Natural killer cell (primary cell): ENCODE results near the gene AP1M1. TPM values are rescaled to one million over a fixed set of nuclear protein-coding genes. Genes with fewer than 3 reads are reported as not detected.

ENCODE experiments used
- ATAC-seq, 3 donors: fragments of 150-1000 bp in 2 of 3; fragments of 200-7000 bp in 1 of 3; cut with Tn5 transposase; 1 replicate in 1 of 3; 2 replicates in 2 of 3; pipeline ENCODE4 v1.10.0; 2021; ENCODE audit warnings: mild to moderate bottlenecking in 2 of 3, moderate library complexity in 2 of 3
- DNase-seq, 2 donors: peaks; one replicate each; pipeline versions ENCODE4 v3.0.0 to v3.0.0-alpha.2; 2013 to 2021; ENCODE audit warnings: mixed read lengths in 1 of 2
- H3K27ac ChIP-seq: one replicate; pipeline ENCODE4 v1.5.1; 2013; ENCODE audit warnings: mild to moderate bottlenecking, low read length
- H3K27me3 ChIP-seq: one replicate; pipeline ENCODE4 v1.6.1; 2013; ENCODE audit warnings: low read length; ENCODE audit not compliant: control insufficient read depth, insufficient read depth
- H3K36me3 ChIP-seq: one replicate; pipeline ENCODE4 v1.6.1; 2013; ENCODE audit warnings: low read length; ENCODE audit not compliant: control insufficient read depth, insufficient read depth
- H3K4me1 ChIP-seq: one replicate; pipeline ENCODE4 v1.6.1; 2013; ENCODE audit warnings: low read length; ENCODE audit not compliant: control insufficient read depth, insufficient read depth
- H3K4me3 ChIP-seq: one replicate; pipeline ENCODE4 v1.5.1; 2013; ENCODE audit warnings: low read length
- H3K9me3 ChIP-seq: one replicate; pipeline ENCODE4 v1.6.1; 2013; ENCODE audit warnings: low read length; ENCODE audit not compliant: control insufficient read depth, insufficient read depth
- H3K27ac Mint-ChIP-seq, 2 donors: one replicate each; pipeline ENCODE4 v1.8.0; 2022; ENCODE audit warnings: mild to moderate bottlenecking in 2 of 2, mixed read lengths in 2 of 2, moderate library complexity in 1 of 2
- H3K27me3 Mint-ChIP-seq, 2 donors: one replicate each; pipeline ENCODE4 v1.8.0; 2022; ENCODE audit warnings: low read depth in 2 of 2, mixed read lengths in 2 of 2
- H3K36me3 Mint-ChIP-seq: one replicate; pipeline ENCODE4 v1.8.0; 2022; ENCODE audit warnings: mixed read lengths
- H3K4me1 Mint-ChIP-seq, 2 donors: one replicate each; pipeline ENCODE4 v1.8.0; 2022; ENCODE audit warnings: mixed read lengths in 2 of 2
- H3K4me3 Mint-ChIP-seq: one replicate; pipeline ENCODE4 v1.8.0; 2022; ENCODE audit warnings: mild to moderate bottlenecking, moderate library complexity, mixed read lengths
- H3K9me3 Mint-ChIP-seq, 2 donors: one replicate each; pipeline ENCODE4 v1.8.0; 2022; ENCODE audit warnings: mixed read lengths in 2 of 2
- WGBS: methylation state at CpG from one replicate; pipeline ENCODE4 v1.1.7; 2013; ENCODE audit warnings: missing lambda C conversion rate; ENCODE audit not compliant: insufficient coverage; 5-methylcytosine and 5-hydroxymethylcytosine counted together
- intact Hi-C: fragments of 100-400 bp; cut with micrococcal nuclease; formaldehyde crosslinking; loops from one replicate; pipeline ENCODE4 v1.14.2; 2022
- total RNA-seq, 4 donors: library from RNA; stranded (reverse); fragments of 120-200 nt in 1 of 4; gene quantifications; one replicate each; pipeline versions ENCODE4 v1.2.3 to v1.2.4, GENCODE V29; 2013 to 2022
- TF ChIP-seq, protein P1 (sequence below): fragments of 200-600 bp; IDR thresholded peaks from one replicate; pipeline ENCODE4 v1.8.0; 2022; ENCODE audit warnings: antibody characterized with exemption

The AP1M1 gene
- total RNA-seq, 3 donors from 2014 or later (not counting 1 experiment from before 2014, with no cell fraction given) = 99.0 to 124 (median 100) TPM

DNA sequence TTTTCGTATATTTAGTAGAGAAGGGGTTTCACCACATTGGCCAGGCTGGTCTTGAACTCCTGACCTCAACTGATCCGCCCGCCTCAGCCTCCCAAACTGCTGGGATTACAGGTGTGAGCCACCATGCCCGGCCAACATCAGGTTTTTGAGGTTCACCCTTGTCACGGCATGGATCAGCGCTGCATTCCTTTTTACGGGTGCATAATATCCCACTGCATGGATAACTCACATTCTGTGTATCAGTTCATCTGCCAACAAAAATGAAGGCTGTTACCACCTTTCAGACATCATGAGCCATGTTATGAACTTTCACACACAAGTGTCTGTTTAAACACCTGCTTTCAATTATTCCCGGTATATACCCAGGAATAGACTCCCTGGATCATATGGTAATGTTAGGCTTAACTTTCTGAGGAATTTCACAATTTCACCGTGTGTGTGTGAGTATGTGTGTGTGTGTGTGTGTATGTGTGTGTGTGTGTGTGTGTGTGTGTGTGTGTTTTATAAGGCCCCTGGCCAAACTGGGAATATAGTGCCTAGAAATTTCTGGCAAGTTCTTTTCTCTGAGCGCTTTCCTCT is 52.2 kb downstream of the AP1M1 start:
- no peak for DNase-seq
- Mint-ChIP-seq H3K36me3 (no peaks in the 10 kb centered on the region), H3K4me3 (no peak overlapping the region), H3K9me3 (no peaks in the 10 kb centered on the region), H3K27ac (peak overlapping the region in 1 of 2 donors; percentile 20), H3K27me3 (peaks cover 0 to 3% of the 10 kb centered on the region in 2 donors), H3K4me1 (peaks cover 7 to 14% of the 10 kb centered on the region in 2 donors)
- no peaks in the 10 kb centered on the region for H3K27me3 ChIP-seq
- intact Hi-C loops = no loop called here
- no peaks in the 10 kb centered on the region for H3K9me3 ChIP-seq
- ATAC-seq = no peak
- no peak overlapping the region for H3K27ac ChIP-seq
- H3K4me3 ChIP-seq = no peak overlapping the region
- TF ChIP-seq, protein P1, sequence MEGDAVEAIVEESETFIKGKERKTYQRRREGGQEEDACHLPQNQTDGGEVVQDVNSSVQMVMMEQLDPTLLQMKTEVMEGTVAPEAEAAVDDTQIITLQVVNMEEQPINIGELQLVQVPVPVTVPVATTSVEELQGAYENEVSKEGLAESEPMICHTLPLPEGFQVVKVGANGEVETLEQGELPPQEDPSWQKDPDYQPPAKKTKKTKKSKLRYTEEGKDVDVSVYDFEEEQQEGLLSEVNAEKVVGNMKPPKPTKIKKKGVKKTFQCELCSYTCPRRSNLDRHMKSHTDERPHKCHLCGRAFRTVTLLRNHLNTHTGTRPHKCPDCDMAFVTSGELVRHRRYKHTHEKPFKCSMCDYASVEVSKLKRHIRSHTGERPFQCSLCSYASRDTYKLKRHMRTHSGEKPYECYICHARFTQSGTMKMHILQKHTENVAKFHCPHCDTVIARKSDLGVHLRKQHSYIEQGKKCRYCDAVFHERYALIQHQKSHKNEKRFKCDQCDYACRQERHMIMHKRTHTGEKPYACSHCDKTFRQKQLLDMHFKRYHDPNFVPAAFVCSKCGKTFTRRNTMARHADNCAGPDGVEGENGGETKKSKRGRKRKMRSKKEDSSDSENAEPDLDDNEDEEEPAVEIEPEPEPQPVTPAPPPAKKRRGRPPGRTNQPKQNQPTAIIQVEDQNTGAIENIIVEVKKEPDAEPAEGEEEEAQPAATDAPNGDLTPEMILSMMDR = no peak
- WGBS = 97% methylated on average over 10 of the region's 10 CpGs
- H3K4me1 ChIP-seq = peaks cover 34% of the 10 kb centered on the region
- H3K36me3 ChIP-seq = no peaks in the 10 kb centered on the region

DNA sequence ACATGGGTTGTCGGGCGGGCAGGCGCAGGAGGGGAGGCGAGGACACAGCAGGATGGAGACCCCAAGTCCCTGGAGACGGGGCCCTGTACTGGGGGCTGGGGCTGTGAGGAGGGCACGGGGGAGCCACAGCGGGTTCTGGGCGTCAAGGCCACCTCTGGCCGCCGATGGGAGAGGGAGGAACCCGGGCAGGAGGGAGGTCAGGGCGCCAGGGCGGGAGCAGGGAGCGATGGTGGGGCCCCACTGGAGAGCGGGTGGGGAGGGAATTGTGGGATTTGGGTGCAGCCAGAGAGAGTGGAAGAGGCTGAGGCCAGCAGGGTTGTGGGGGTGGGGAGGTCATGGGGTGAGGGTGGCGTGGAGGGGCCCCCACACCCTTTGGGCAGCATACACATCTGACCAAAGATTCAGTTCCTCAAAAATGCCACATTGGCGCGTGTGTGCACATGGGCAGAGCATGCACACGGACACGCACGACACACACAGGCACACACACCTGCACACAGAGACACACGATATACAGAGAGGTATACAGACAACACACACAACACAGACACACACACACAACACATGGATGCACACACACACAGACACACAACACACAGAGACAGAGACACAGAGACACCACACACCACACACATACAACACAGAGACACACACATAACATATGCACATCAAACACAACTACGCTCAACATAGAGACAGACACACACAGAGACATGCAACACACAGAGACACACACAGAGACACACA is 54.9 kb downstream of the AP1M1 start:
- H3K36me3 Mint-ChIP-seq = no peaks in the 10 kb centered on the region
- intact Hi-C loops = no loop called here
- H3K27me3 Mint-ChIP-seq = peaks cover 0 to under 1% of the 10 kb centered on the region in 2 donors
- H3K4me1 ChIP-seq = peaks cover 42% of the 10 kb centered on the region
- no peak for DNase-seq
- peaks cover 3 to 25% of the 10 kb centered on the region in 2 donors for H3K4me1 Mint-ChIP-seq
- no peak overlapping the region for H3K27ac Mint-ChIP-seq
- no peaks in the 10 kb centered on the region for H3K9me3 Mint-ChIP-seq
- H3K4me3 ChIP-seq = no peak overlapping the region
- ATAC-seq = no peak
- H3K27ac ChIP-seq = peak overlapping the region; percentile 48
- H3K27me3 ChIP-seq = no peaks in the 10 kb centered on the region
- no peaks in the 10 kb centered on the region for H3K9me3 ChIP-seq
- H3K4me3 Mint-ChIP-seq = no peak overlapping the region
- TF ChIP-seq, protein P1 = no peak
- WGBS = 75% methylated on average over 23 of the region's 23 CpGs
- H3K36me3 ChIP-seq = no peaks in the 10 kb centered on the region

DNA sequence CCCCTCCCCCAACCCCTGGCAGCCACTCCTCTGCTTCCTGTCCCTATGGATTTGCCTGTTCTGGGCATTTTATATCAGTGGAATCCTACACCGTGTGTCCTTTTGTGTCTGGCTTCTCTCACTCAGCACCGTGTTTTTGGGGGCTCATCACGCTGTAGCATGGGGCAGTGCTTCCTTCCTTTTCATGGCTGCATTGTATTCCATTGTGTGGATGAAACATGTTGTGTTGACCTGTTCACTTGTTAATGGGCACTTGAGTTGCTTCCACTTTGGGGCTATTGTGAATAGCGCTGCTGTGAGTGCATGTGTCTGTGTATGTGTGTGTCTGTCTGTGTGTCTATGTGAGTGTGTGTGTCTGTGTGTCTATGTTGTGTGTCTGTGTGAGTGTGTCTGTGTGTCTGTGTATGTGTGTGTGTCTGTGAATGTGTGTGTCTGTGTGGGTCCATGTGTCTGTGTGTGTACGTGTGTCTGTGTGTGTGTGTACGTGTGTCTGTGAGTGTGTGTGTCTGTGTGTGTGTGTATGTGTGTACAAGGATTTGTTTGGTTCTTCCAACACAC is 57.2 kb downstream of the AP1M1 start:
- intact Hi-C loops = no loop called here
- TF ChIP-seq, protein P1 = no peak
- no peaks in the 10 kb centered on the region for H3K9me3 Mint-ChIP-seq
- H3K4me1 Mint-ChIP-seq = peaks cover 5 to 30% of the 10 kb centered on the region in 2 donors
- WGBS = 99% methylated on average over 6 of the region's 6 CpGs
- peaks cover 0 to 3% of the 10 kb centered on the region in 2 donors for H3K27me3 Mint-ChIP-seq
- Histone ChIP-seq H3K4me1 (peaks cover 55% of the 10 kb centered on the region), H3K9me3 (no peaks in the 10 kb centered on the region), H3K27ac (no peak overlapping the region), H3K27me3 (no peaks in the 10 kb centered on the region), H3K36me3 (no peaks in the 10 kb centered on the region), H3K4me3 (no peak overlapping the region)
- ATAC-seq (no peak), DNase-seq (no peak)
- H3K36me3 Mint-ChIP-seq = no peaks in the 10 kb centered on the region
- H3K27ac Mint-ChIP-seq = peak overlapping the region in 1 of 2 donors; percentile 10
- no peak overlapping the region for H3K4me3 Mint-ChIP-seq
